ENCODE results near the gene ROBO4.

Gene ROBO4

DNA sequence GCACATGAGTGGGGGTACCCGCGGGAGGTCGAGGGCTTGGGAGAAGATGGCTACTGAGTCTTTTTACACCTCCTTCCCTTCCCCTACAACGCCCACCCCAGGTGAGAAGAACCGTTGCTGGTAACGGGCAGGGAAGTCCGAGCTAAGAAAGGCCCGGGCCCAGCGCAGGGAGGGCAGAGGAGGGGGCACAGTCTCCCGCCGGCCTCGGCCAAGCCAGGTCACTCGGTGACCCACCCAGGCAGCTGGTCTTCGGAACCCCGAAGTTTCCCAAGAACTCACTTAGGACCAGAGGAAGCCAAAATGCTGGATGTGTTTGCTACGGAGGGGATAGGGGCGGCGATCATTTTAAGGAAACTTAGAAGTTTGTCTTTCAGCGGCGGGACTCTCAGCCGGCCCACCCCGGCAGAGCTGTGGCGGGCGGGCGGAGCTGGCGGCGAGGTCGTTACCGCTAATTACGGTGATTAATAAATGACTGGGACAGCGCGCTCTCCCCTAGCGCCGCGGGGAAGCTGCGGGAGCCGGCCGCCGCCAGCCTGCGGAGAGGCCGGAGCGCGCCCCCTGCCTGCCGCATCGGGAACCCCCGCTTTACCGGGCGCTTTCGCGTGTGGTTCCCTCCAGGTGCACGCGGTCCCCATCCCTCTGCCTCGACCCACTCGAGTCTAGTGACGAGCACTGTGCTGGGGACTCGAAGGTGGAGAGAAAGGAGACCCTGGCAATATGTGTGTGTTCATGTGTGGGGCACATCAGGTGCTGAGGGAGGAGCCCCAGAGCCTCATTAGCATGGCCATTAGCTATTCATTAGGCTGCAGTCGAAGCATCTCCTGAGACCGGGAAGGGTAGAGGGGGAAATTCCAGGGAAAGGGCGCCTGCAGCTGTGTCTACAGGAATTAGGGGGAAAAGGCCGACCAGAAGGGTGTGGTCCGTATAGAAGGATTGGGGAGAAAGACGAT, 31.5 kb downstream of the ROBO4 start:
- Histone ChIP-seq H3K9me3 (ENCODE audit: control insufficient read depth, insufficient read depth, low read length) (no peaks in the 10 kb centered on the region), H3K36me3 (ENCODE audit: control insufficient read depth, insufficient read depth, low read length) (no peaks in the 10 kb centered on the region), H3K4me3 (ENCODE audit: low read depth, low read length) (peak overlapping the region; percentile 52), H3K27me3 (ENCODE audit: control insufficient read depth, insufficient read depth, low read length) (peaks cover 100% of the 10 kb centered on the region), H3K4me1 (ENCODE audit: control insufficient read depth, insufficient read depth, low read length) (peaks cover 10% of the 10 kb centered on the region), H3K9ac (ENCODE audit: low read depth, low read length) (no peak overlapping the region)

DNA sequence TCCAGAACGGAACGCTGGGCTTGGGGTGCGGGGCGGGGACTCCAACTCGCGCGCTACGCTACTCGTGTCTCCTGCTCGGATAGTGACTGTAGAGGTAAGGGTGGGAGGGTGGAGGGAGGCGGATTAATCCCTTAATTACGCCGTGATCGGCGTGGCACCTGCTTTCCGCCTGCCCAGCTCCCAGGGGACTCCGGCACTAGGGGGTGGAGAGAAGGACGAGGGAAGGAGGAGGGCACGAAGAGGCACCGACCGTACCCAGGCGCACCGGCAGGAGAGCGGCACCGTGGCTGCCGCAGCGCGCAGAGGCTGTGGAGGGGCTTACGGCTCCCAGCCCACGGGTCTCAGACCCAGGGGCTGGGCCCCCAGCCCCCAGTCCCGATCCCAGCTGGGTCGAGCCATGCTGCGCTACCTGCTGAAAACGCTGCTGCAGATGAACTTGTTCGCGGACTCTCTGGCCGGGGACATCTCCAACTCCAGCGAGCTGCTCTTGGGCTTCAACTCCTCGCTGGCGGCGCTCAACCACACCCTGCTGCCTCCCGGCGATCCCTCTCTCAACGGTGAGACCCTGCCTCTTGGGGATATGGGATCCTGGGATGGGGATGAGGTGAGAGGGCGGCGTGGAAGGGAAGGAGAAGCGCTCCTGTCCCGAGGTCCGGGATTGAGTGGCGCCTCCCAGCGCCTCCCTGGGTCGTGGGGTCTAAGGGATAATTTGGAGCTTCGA, 32.3 kb downstream of the ROBO4 start, which contains the start of gene ROBO3:
TSS of gene ROBO3 (plus strand) at position 252 of the 721 bp plus-strand sequence. CDS start at position 398, 146 bp downstream.
- Histone ChIP-seq H3K36me3 (ENCODE audit: control insufficient read depth, insufficient read depth, low read length) (no peaks in the 10 kb centered on the region), H3K4me3 (ENCODE audit: low read depth, low read length) (peak within 1 kb of the TSS; percentile 52), H3K4me1 (ENCODE audit: control insufficient read depth, insufficient read depth, low read length) (peaks cover 10% of the 10 kb centered on the region), H3K9me3 (ENCODE audit: control insufficient read depth, insufficient read depth, low read length) (no peaks in the 10 kb centered on the region), H3K9ac (ENCODE audit: low read depth, low read length) (no peak within 1 kb of the TSS), H3K27me3 (ENCODE audit: control insufficient read depth, insufficient read depth, low read length) (peaks cover 100% of the 10 kb centered on the region)

GRCh38 chr11:124864892-124865180, 32.8 kb downstream of the ROBO4 start:
- H3K4me1 ChIP-seq (ENCODE audit: control insufficient read depth, insufficient read depth, low read length), result peaks cover 10% of the 10 kb centered on the region
- no peak overlapping the region for H3K9ac ChIP-seq (ENCODE audit: low read depth, low read length)
- no peaks in the 10 kb centered on the region for H3K9me3 ChIP-seq (ENCODE audit: control insufficient read depth, insufficient read depth, low read length)
- peaks cover 99% of the 10 kb centered on the region for H3K27me3 ChIP-seq (ENCODE audit: control insufficient read depth, insufficient read depth, low read length)
- H3K36me3 ChIP-seq (ENCODE audit: control insufficient read depth, insufficient read depth, low read length), result no peaks in the 10 kb centered on the region
- H3K4me3 ChIP-seq (ENCODE audit: low read depth, low read length), result peak overlapping the region; percentile 52

GRCh38 chr11:124864176-124864891, 33.3 kb downstream of the ROBO4 start:
- peaks cover 99% of the 10 kb centered on the region for H3K27me3 ChIP-seq (ENCODE audit: control insufficient read depth, insufficient read depth, low read length)
- peak overlapping the region; percentile 52 for H3K4me3 ChIP-seq (ENCODE audit: low read depth, low read length)
- H3K4me1 ChIP-seq (ENCODE audit: control insufficient read depth, insufficient read depth, low read length), result peaks cover 10% of the 10 kb centered on the region
- no peaks in the 10 kb centered on the region for H3K36me3 ChIP-seq (ENCODE audit: control insufficient read depth, insufficient read depth, low read length)
- H3K9me3 ChIP-seq (ENCODE audit: control insufficient read depth, insufficient read depth, low read length), result no peaks in the 10 kb centered on the region
- H3K9ac ChIP-seq (ENCODE audit: low read depth, low read length), result no peak overlapping the region

- no peaks in the 10 kb centered on the region for H3K9me3 ChIP-seq (ENCODE audit: control insufficient read depth, insufficient read depth, low read length)
- H3K36me3 ChIP-seq (ENCODE audit: control insufficient read depth, insufficient read depth, low read length), result no peaks in the 10 kb centered on the region
- peaks cover 99% of the 10 kb centered on the region for H3K27me3 ChIP-seq (ENCODE audit: control insufficient read depth, insufficient read depth, low read length)
- peaks cover 10% of the 10 kb centered on the region for H3K4me1 ChIP-seq (ENCODE audit: control insufficient read depth, insufficient read depth, low read length)
- peak overlapping the region; percentile 44 for H3K4me3 ChIP-seq (ENCODE audit: low read depth, low read length)
- no peak overlapping the region for H3K9ac ChIP-seq (ENCODE audit: low read depth, low read length)
Observed at GRCh38 chr11:124863826-124864165, 33.9 kb downstream of the ROBO4 start.

- H3K4me1 ChIP-seq (ENCODE audit: control insufficient read depth, insufficient read depth, low read length), result peaks cover 10% of the 10 kb centered on the region
- peak overlapping the region; percentile 44 for H3K4me3 ChIP-seq (ENCODE audit: low read depth, low read length)
- H3K9ac ChIP-seq (ENCODE audit: low read depth, low read length), result no peak overlapping the region
- H3K36me3 ChIP-seq (ENCODE audit: control insufficient read depth, insufficient read depth, low read length), result no peaks in the 10 kb centered on the region
- H3K27me3 ChIP-seq (ENCODE audit: control insufficient read depth, insufficient read depth, low read length), result peaks cover 99% of the 10 kb centered on the region
- H3K9me3 ChIP-seq (ENCODE audit: control insufficient read depth, insufficient read depth, low read length), result no peaks in the 10 kb centered on the region
Observed at GRCh38 chr11:124863137-124863825, 34.4 kb downstream of the ROBO4 start.

GRCh38 chr11:124861670-124862069, 36.0 kb downstream of the ROBO4 start:
- H3K4me1 ChIP-seq (ENCODE audit: control insufficient read depth, insufficient read depth, low read length), result peaks cover 3% of the 10 kb centered on the region
- no peak overlapping the region for H3K9ac ChIP-seq (ENCODE audit: low read depth, low read length)
- no peaks in the 10 kb centered on the region for H3K9me3 ChIP-seq (ENCODE audit: control insufficient read depth, insufficient read depth, low read length)
- no peak overlapping the region for H3K4me3 ChIP-seq (ENCODE audit: low read depth, low read length)
- peaks cover 86% of the 10 kb centered on the region for H3K27me3 ChIP-seq (ENCODE audit: control insufficient read depth, insufficient read depth, low read length)
- no peaks in the 10 kb centered on the region for H3K36me3 ChIP-seq (ENCODE audit: control insufficient read depth, insufficient read depth, low read length)

GRCh38 chr11:124859171-124859570, 38.5 kb downstream of the ROBO4 start:
- H3K36me3 ChIP-seq (ENCODE audit: control insufficient read depth, insufficient read depth, low read length), result no peaks in the 10 kb centered on the region
- H3K4me1 ChIP-seq (ENCODE audit: control insufficient read depth, insufficient read depth, low read length), result no peaks in the 10 kb centered on the region
- H3K27me3 ChIP-seq (ENCODE audit: control insufficient read depth, insufficient read depth, low read length), result peaks cover 86% of the 10 kb centered on the region
- H3K9ac ChIP-seq (ENCODE audit: low read depth, low read length), result no peak overlapping the region
- no peaks in the 10 kb centered on the region for H3K9me3 ChIP-seq (ENCODE audit: control insufficient read depth, insufficient read depth, low read length)
- H3K4me3 ChIP-seq (ENCODE audit: low read depth, low read length), result no peak overlapping the region

GRCh38 chr11:124846070-124846673, 51.5 kb downstream of the ROBO4 start:
- no peaks in the 10 kb centered on the region for H3K9me3 ChIP-seq (ENCODE audit: control insufficient read depth, insufficient read depth, low read length)
- no peak overlapping the region for H3K9ac ChIP-seq (ENCODE audit: low read depth, low read length)
- H3K4me1 ChIP-seq (ENCODE audit: control insufficient read depth, insufficient read depth, low read length), result peaks cover 3% of the 10 kb centered on the region
- peaks cover 100% of the 10 kb centered on the region for H3K27me3 ChIP-seq (ENCODE audit: control insufficient read depth, insufficient read depth, low read length)
- H3K36me3 ChIP-seq (ENCODE audit: control insufficient read depth, insufficient read depth, low read length), result no peaks in the 10 kb centered on the region
- no peak overlapping the region for H3K4me3 ChIP-seq (ENCODE audit: low read depth, low read length)

GRCh38 chr11:124844664-124845079, 53.0 kb downstream of the ROBO4 start:
- H3K4me3 ChIP-seq (ENCODE audit: low read depth, low read length), result peak overlapping the region; percentile 11

DNA sequence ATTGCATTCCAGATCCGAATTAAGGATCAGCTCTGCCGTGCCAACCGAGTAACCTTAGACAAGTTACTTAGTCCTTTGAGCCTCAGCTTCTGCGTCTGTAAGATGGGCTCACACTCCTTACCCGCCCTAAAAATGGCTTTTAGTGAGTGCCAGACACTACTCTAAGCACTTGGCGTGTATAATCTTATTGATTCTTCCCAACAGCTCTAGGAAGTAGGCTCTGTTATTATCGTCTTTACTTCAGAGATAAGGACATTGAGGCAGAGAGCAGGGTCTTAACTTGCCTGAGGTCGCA, 54.1 kb downstream of the ROBO4 start:
- H3K4me1 ChIP-seq (ENCODE audit: control insufficient read depth, insufficient read depth, low read length), result peaks cover 3% of the 10 kb centered on the region
- no peak overlapping the region for H3K9ac ChIP-seq (ENCODE audit: low read depth, low read length)
- no peaks in the 10 kb centered on the region for H3K36me3 ChIP-seq (ENCODE audit: control insufficient read depth, insufficient read depth, low read length)
- no peaks in the 10 kb centered on the region for H3K9me3 ChIP-seq (ENCODE audit: control insufficient read depth, insufficient read depth, low read length)
- H3K27me3 ChIP-seq (ENCODE audit: control insufficient read depth, insufficient read depth, low read length), result peaks cover 100% of the 10 kb centered on the region
- peak overlapping the region; percentile 41 for H3K4me3 ChIP-seq (ENCODE audit: low read depth, low read length)

More at GRCh38 chr11:124844664-124845079, 53.0 kb downstream of the ROBO4 start:
- peaks cover 100% of the 10 kb centered on the region for H3K27me3 ChIP-seq (ENCODE audit: control insufficient read depth, insufficient read depth, low read length)
- H3K36me3 ChIP-seq (ENCODE audit: control insufficient read depth, insufficient read depth, low read length), result no peaks in the 10 kb centered on the region
- no peaks in the 10 kb centered on the region for H3K9me3 ChIP-seq (ENCODE audit: control insufficient read depth, insufficient read depth, low read length)
- no peak overlapping the region for H3K9ac ChIP-seq (ENCODE audit: low read depth, low read length)
- peaks cover 3% of the 10 kb centered on the region for H3K4me1 ChIP-seq (ENCODE audit: control insufficient read depth, insufficient read depth, low read length)

Data from iPS-15b (cell line).